Smooth muscle cell (in vitro differentiated cells): ENCODE data around the gene ST6GALNAC5. TPM values are rescaled to one million over a fixed set of nuclear protein-coding genes. Genes with fewer than 3 reads are reported as not detected.

Experiments used
- DNase-seq: peaks from one replicate; lab custom pipeline; 2025; ENCODE audit not compliant: unreplicated experiment; lab: John Stamatoyannopoulos, UW
- H2AFZ ChIP-seq: fragments of 200-600 bp; sonication (generic); 2 replicates; pipeline ENCODE4 v1.6.0; 2016; ENCODE audit warnings: antibody characterized with exemption, low read depth, mild to moderate bottlenecking
- H3F3A ChIP-seq: fragments of 200-600 bp; sonication (generic); 2 replicates; pipeline ENCODE4 v1.6.0; 2017; ENCODE audit warnings: antibody characterized with exemption, low read depth
- H3K27ac ChIP-seq: fragments of 200-600 bp; sonication (generic); 2 replicates; pipeline ENCODE4 v1.5.1; 2016; ENCODE audit warnings: low read depth, mild to moderate bottlenecking
- H3K27me3 ChIP-seq: fragments of 200-600 bp; sonication (generic); 2 replicates; pipeline ENCODE4 v1.6.1; 2016; ENCODE audit warnings: low read depth, mild to moderate bottlenecking
- H3K36me3 ChIP-seq: fragments of 200-600 bp; sonication (generic); 2 replicates; pipeline ENCODE4 v1.5.1; 2016; ENCODE audit warnings: low read depth
- H3K4me1 ChIP-seq: fragments of 200-600 bp; sonication (generic); 2 replicates; pipeline ENCODE4 v1.5.1; 2016; ENCODE audit warnings: low read depth
- H3K4me2 ChIP-seq: fragments of 200-600 bp; sonication (generic); 2 replicates; pipeline ENCODE4 v1.6.0; 2016; ENCODE audit warnings: mild to moderate bottlenecking
- H3K4me3 ChIP-seq: fragments of 200-600 bp; sonication (generic); 2 replicates; pipeline ENCODE4 v1.5.1; 2016; ENCODE audit warnings: mild to moderate bottlenecking
- H3K79me2 ChIP-seq: fragments of 200-600 bp; sonication (generic); 2 replicates; pipeline ENCODE4 v1.6.0; 2016; ENCODE audit warnings: low read depth, mild to moderate bottlenecking
- H3K9ac ChIP-seq: fragments of 200-600 bp; sonication (generic); 2 replicates; pipeline ENCODE4 v1.6.0; 2016; ENCODE audit warnings: low read depth
- H3K9me3 ChIP-seq: fragments of 200-600 bp; sonication (generic); replicated peaks from 2 replicates; pipeline ENCODE4 v1.5.1; 2016; ENCODE audit warnings: low read depth
- H4K20me1 ChIP-seq: fragments of 200-600 bp; sonication (generic); 2 replicates; pipeline ENCODE4 v1.6.0; 2016; ENCODE audit warnings: low read depth
- CTCF ChIP-seq: fragments of 200-600 bp; sonication (generic); IDR thresholded peaks from 2 replicates; pipeline ENCODE4 v1.5.1; 2017; ENCODE audit warnings: borderline replicate concordance, mild to moderate bottlenecking, antibody characterized with exemption; ENCODE audit not compliant: insufficient read depth, poor library complexity, severe bottlenecking
- WGBS: methylation state at CpG from one replicate; pipeline ENCODE4 v1.1.7; 2016; ENCODE audit warnings: low lambda C conversion rate; 5-methylcytosine and 5-hydroxymethylcytosine counted together
- polyA plus RNA-seq: library from polyadenylated mRNA; unstranded; fragments of >200 nt; fragmentation: Nextera tagmentation; extraction: Ambion mirVana; gene quantifications from 2 replicates; pipeline ENCODE4 v1.2.1, GENCODE V29; 2016
- total RNA-seq: library from RNA; depleted of rRNA; stranded (reverse); fragments of >200 nt; gene quantifications from 2 replicates; pipeline ENCODE4 v1.2.3, GENCODE V29; 2014

ST6GALNAC5 gene
- total and polyA plus RNA-seq, 2 experiments from 2014 or later, result 24.9 to 38.8 TPM

DNA sequence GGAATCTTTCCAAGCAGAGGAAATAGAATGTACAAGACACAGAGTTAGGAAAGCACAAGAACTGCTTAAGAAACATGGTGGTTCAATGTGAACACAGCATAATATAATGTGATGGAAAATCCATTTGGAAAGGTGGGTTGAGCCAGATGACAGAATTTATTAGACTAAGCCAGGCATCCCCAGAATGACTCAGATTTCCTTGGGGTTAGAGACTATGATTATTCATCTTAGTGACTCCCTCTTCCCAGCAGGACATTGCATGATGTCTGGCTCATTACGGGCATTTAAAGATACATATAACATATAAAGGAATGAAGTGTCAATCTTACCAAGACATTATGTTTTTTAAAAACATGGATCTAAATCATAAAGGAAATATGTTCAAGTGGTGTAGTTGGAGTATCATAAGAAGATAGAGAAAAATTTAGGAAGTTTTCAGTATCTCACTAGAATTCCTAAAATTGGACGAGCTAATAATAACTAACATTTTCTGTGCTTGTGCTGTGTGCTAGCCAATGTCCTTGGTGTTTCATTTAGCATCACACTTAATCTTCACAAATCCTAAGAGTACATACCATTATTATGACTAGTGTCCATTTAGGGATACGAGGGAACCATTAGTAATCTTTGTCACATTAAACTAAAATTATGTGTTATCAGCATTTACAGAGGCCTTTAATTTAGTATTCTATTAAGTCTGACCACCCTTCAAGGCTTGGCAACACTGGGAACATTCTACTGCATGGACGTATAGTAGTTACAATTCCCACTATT lies 41.0 kb upstream of the ST6GALNAC5 start:
- no peaks in the 10 kb centered on the region for H3F3A ChIP-seq

DNA sequence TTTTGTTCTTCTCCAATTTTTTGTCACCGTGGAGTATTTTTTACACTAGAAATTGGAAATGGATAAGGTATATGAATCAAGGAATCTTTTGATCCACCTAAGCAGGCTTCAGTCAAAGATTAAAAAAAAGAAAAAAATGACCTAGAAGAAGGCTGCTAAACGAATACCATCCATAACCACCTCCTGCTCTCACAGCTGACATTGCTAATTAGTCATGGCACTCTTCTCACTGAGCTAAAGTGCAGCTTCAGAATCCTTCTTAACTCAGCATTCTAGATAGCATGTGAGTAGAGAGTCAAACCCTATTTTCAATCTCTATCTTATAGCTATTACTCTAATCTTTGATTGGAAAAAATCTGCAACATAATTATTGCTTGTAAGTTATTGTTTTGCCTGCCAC lies 40.2 kb upstream of the ST6GALNAC5 start:
- Histone ChIP-seq H3K79me2 (no peaks in the 10 kb centered on the region), H3K9ac (peak overlapping the region; percentile 76), H3K4me3 (no peak overlapping the region), H3K4me2 (peak overlapping the region; percentile 69), H3K27ac (peak overlapping the region; percentile 94), H3K36me3 (no peaks in the 10 kb centered on the region), H3K9me3 (no peaks in the 10 kb centered on the region), H3K27me3 (no peaks in the 10 kb centered on the region), H3K4me1 (no peaks in the 10 kb centered on the region), H3F3A (no peaks in the 10 kb centered on the region), H4K20me1 (no peaks in the 10 kb centered on the region), H2AFZ (no peak overlapping the region)
- TF ChIP-seq CTCF, result no peak
- WGBS, result 56% methylated on average over 2 of the region's 2 CpGs
- DNase-seq, result no peak

More for the DNA sequence above, 41.0 kb upstream of the ST6GALNAC5 start:
- H3K79me2 ChIP-seq, result no peaks in the 10 kb centered on the region
- no peaks in the 10 kb centered on the region for H3K36me3 ChIP-seq
- H2AFZ ChIP-seq, result peak overlapping the region; percentile 15
- WGBS, result 26% methylated on average over 4 of the region's 4 CpGs
- TF ChIP-seq CTCF, result no peak
- H3K4me2 ChIP-seq, result peak overlapping the region; percentile 69
- no peaks in the 10 kb centered on the region for H4K20me1 ChIP-seq
- DNase-seq, result no peak
- H3K4me1 ChIP-seq, result no peaks in the 10 kb centered on the region
- no peak overlapping the region for H3K4me3 ChIP-seq
- H3K27me3 ChIP-seq, result no peaks in the 10 kb centered on the region
- H3K27ac ChIP-seq, result peak overlapping the region; percentile 94
- no peaks in the 10 kb centered on the region for H3K9me3 ChIP-seq
- peak overlapping the region; percentile 76 for H3K9ac ChIP-seq

- H3K4me1 ChIP-seq, result no peaks in the 10 kb centered on the region
Measured at GRCh38 chr1:76830373-76830772, 36.9 kb upstream of the ST6GALNAC5 start.

More at GRCh38 chr1:76830373-76830772, 36.9 kb upstream of the ST6GALNAC5 start:
- Histone ChIP-seq H3F3A (no peaks in the 10 kb centered on the region), H2AFZ (peak overlapping the region; percentile 84), H3K27me3 (no peaks in the 10 kb centered on the region), H3K36me3 (no peaks in the 10 kb centered on the region), H4K20me1 (no peaks in the 10 kb centered on the region), H3K4me3 (no peak overlapping the region), H3K79me2 (no peaks in the 10 kb centered on the region), H3K9ac (no peak overlapping the region), H3K9me3 (no peaks in the 10 kb centered on the region), H3K27ac (peak overlapping the region; percentile 66), H3K4me2 (peak overlapping the region; percentile 37)
- no peak for TF ChIP-seq CTCF
- WGBS, result 38% methylated on average over 6 of the region's 6 CpGs
- no peak for DNase-seq
